Hepatocyte (in vitro differentiated cells): ENCODE data around the gene TMPRSS11A. TPM values are rescaled to one million over a fixed set of nuclear protein-coding genes. Genes with fewer than 3 reads are reported as not detected.

Source experiments
- DNase-seq: peaks from one replicate; pipeline ENCODE4 v3.0.0-alpha.2; 2016; ENCODE audit warnings: low spot score
- H2AFZ ChIP-seq: fragments of 200-600 bp; sonication (generic); 2 replicates; pipeline ENCODE4 v1.6.0; 2016; ENCODE audit warnings: antibody characterized with exemption, mild to moderate bottlenecking
- H3K27ac ChIP-seq: fragments of 200-600 bp; sonication (generic); 2 replicates; pipeline ENCODE4 v1.5.1; 2016; ENCODE audit warnings: mild to moderate bottlenecking
- H3K27me3 ChIP-seq: fragments of 200-600 bp; sonication (generic); 2 replicates; pipeline ENCODE4 v1.6.1; 2016
- H3K36me3 ChIP-seq: fragments of 200-600 bp; sonication (generic); replicated peaks from 2 replicates; pipeline ENCODE4 v1.5.1; 2016; ENCODE audit warnings: low read depth; ENCODE audit not compliant: insufficient read depth
- H3K4me1 ChIP-seq: fragments of 200-600 bp; sonication (generic); 2 replicates; pipeline ENCODE4 v1.5.1; 2016; ENCODE audit warnings: mild to moderate bottlenecking, moderate library complexity; ENCODE audit not compliant: insufficient read depth
- H3K4me2 ChIP-seq: fragments of 200-600 bp; sonication (generic); 2 replicates; pipeline ENCODE4 v1.6.0; 2016
- H3K4me3 ChIP-seq: fragments of 200-600 bp; sonication (generic); 2 replicates; pipeline ENCODE4 v1.5.1; 2016; ENCODE audit warnings: mild to moderate bottlenecking
- H3K79me2 ChIP-seq: fragments of 200-600 bp; sonication (generic); 2 replicates; pipeline ENCODE4 v1.6.0; 2017; ENCODE audit warnings: mild to moderate bottlenecking
- H3K9me2 ChIP-seq: fragments of 200-600 bp; sonication (generic); replicated peaks from 2 replicates; pipeline ENCODE4 v1.6.0; 2017; ENCODE audit warnings: mild to moderate bottlenecking; ENCODE audit not compliant: insufficient read depth
- H3K9me3 ChIP-seq: fragments of 200-600 bp; sonication (generic); 2 replicates; pipeline ENCODE4 v1.5.1; 2016; ENCODE audit warnings: low read depth, mild to moderate bottlenecking
- H4K20me1 ChIP-seq: fragments of 200-600 bp; sonication (generic); 2 replicates; pipeline ENCODE4 v1.6.0; 2016; ENCODE audit warnings: mild to moderate bottlenecking; ENCODE audit not compliant: insufficient read depth, poor library complexity, severe bottlenecking
- EZH2 ChIP-seq: fragments of 200-600 bp; sonication (generic); IDR thresholded peaks from 2 replicates; pipeline ENCODE4 v1.6.1; 2016; ENCODE audit warnings: antibody characterized with exemption, mild to moderate bottlenecking, borderline replicate concordance
- EZH2phosphoT487 ChIP-seq: fragments of 200-600 bp; sonication (generic); IDR thresholded peaks from one replicate; pipeline ENCODE4 v1.6.1; 2018; ENCODE audit warnings: antibody characterized with exemption, mild to moderate bottlenecking, low read depth, moderate library complexity; ENCODE audit not compliant: unreplicated experiment, severe bottlenecking
- WGBS: methylation state at CpG from one replicate; pipeline ENCODE4 v1.1.6; 2016; ENCODE audit warnings: low lambda C conversion rate; ENCODE audit errors: missing lambda C conversion rate; 5-methylcytosine and 5-hydroxymethylcytosine counted together
- polyA plus RNA-seq: library from polyadenylated mRNA; unstranded; fragments of >200 nt; fragmentation: Nextera tagmentation; extraction: Ambion mirVana; gene quantifications from 2 replicates; pipeline ENCODE4 v1.2.1, GENCODE V29; 2016
- total RNA-seq: library from RNA; depleted of rRNA; stranded (reverse); fragments of >200 nt; gene quantifications from 2 replicates; pipeline ENCODE4 v1.2.3, GENCODE V29; 2014
- TF ChIP-seq, protein P1 (sequence below): fragments of 200-600 bp; sonication (generic); IDR thresholded peaks from 2 replicates; pipeline ENCODE4 v1.5.1; 2016; ENCODE audit warnings: antibody characterized with exemption, mild to moderate bottlenecking; ENCODE audit not compliant: poor library complexity

Gene TMPRSS11A
- total and polyA plus RNA-seq, 2 experiments from 2014 or later: 0.10 TPM; not detected in 1

GRCh38 chr4:67911141-67911540 lies 52.2 kb downstream of the TMPRSS11A start:
- Histone ChIP-seq H3K27ac (peak overlapping the region; percentile 66), H3K4me1 (peaks cover 6% of the 10 kb centered on the region), H3K9me3 (no peaks in the 10 kb centered on the region), H3K4me3 (no peak overlapping the region), H3K4me2 (peak overlapping the region; percentile 48), H3K9me2 (no peaks in the 10 kb centered on the region), H3K27me3 (no peaks in the 10 kb centered on the region), H2AFZ (no peak overlapping the region), H3K79me2 (no peaks in the 10 kb centered on the region), H4K20me1 (no peaks in the 10 kb centered on the region), H3K36me3 (no peaks in the 10 kb centered on the region)
- DNase-seq: no peak
- WGBS: 47% methylated on average over 4 of the region's 4 CpGs
- no peak for TF ChIP-seq EZH2
- TF ChIP-seq EZH2phosphoT487: no peak
- TF ChIP-seq, protein P1, sequence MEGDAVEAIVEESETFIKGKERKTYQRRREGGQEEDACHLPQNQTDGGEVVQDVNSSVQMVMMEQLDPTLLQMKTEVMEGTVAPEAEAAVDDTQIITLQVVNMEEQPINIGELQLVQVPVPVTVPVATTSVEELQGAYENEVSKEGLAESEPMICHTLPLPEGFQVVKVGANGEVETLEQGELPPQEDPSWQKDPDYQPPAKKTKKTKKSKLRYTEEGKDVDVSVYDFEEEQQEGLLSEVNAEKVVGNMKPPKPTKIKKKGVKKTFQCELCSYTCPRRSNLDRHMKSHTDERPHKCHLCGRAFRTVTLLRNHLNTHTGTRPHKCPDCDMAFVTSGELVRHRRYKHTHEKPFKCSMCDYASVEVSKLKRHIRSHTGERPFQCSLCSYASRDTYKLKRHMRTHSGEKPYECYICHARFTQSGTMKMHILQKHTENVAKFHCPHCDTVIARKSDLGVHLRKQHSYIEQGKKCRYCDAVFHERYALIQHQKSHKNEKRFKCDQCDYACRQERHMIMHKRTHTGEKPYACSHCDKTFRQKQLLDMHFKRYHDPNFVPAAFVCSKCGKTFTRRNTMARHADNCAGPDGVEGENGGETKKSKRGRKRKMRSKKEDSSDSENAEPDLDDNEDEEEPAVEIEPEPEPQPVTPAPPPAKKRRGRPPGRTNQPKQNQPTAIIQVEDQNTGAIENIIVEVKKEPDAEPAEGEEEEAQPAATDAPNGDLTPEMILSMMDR: no peak

DNA sequence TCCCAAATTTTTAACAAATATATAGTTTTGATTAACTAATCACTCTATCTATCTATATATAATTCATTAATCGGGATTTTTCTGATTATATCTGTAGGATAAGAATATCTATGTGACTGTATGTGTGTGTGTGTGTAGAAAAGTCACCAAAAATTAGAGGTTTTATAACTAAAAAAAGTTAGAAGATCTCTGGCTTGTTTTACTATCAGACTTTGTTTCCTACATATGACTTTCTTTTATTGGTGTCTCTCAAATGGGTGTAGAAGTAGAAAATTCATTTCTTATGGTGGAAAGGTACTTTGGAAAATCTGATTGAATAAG lies 52.7 kb downstream of the TMPRSS11A start:
- H3K9me3 ChIP-seq: no peaks in the 10 kb centered on the region
- H3K4me2 ChIP-seq: peak overlapping the region; percentile 48
- H3K36me3 ChIP-seq: no peaks in the 10 kb centered on the region
- H3K4me3 ChIP-seq: no peak overlapping the region
- peaks cover 6% of the 10 kb centered on the region for H3K4me1 ChIP-seq
- no peaks in the 10 kb centered on the region for H3K27me3 ChIP-seq
- no peaks in the 10 kb centered on the region for H4K20me1 ChIP-seq
- DNase-seq: no peak
- H3K9me2 ChIP-seq: no peaks in the 10 kb centered on the region
- no peak for TF ChIP-seq EZH2phosphoT487
- peak overlapping the region; percentile 66 for H3K27ac ChIP-seq
- no peak overlapping the region for H2AFZ ChIP-seq
- WGBS: 4% methylated on average over 1 of the region's 1 CpG
- no peaks in the 10 kb centered on the region for H3K79me2 ChIP-seq

DNA sequence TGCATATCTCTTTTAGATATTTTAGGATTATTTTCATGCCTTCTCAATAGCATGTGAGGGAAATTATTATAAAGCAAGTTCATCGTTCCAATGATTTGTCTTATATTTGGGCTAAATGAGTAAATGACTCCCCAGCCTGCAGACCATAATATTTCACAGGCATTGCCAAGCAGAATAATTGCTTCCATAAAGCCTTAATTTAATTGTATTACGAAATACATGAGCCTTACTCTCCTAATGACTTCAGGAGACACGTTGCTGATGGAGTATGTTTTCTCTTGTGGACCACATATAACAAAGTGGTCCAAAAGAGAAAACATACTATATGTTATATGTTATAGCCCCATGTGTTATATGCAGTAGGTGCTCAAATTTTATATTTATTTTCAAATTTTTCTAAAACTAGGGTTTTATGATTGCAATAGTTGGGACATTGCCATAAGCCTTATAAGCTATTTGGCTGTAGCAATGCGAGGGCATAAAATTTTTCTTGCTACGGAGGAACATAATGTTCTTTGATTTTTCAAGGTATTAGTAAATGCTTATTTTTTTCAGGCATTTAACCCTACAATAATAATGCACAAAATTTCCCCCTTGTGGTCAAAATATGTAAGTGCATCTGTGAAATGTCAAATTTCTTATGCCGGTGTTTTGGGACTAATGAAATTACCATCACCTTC lies 53.2 kb downstream of the TMPRSS11A start:
- no peaks in the 10 kb centered on the region for H3K36me3 ChIP-seq
- no peak for DNase-seq
- H4K20me1 ChIP-seq: no peaks in the 10 kb centered on the region
- no peaks in the 10 kb centered on the region for H3K27me3 ChIP-seq
- 65% methylated on average over 6 of the region's 6 CpGs for WGBS
- peaks cover 6% of the 10 kb centered on the region for H3K4me1 ChIP-seq
- TF ChIP-seq, protein P1: peak; percentile 55
- TF ChIP-seq EZH2phosphoT487: no peak
- no peak overlapping the region for H3K27ac ChIP-seq
- no peak overlapping the region for H2AFZ ChIP-seq
- H3K4me3 ChIP-seq: no peak overlapping the region
- H3K79me2 ChIP-seq: no peaks in the 10 kb centered on the region
- H3K9me2 ChIP-seq: no peaks in the 10 kb centered on the region
- no peaks in the 10 kb centered on the region for H3K9me3 ChIP-seq
- no peak overlapping the region for H3K4me2 ChIP-seq

- no peak overlapping the region for H3K4me2 ChIP-seq
- no peaks in the 10 kb centered on the region for H3K9me3 ChIP-seq
- H3K9me2 ChIP-seq: no peaks in the 10 kb centered on the region
- 86% methylated on average over 4 of the region's 4 CpGs for WGBS
- H2AFZ ChIP-seq: no peak overlapping the region
- no peaks in the 10 kb centered on the region for H4K20me1 ChIP-seq
- TF ChIP-seq EZH2phosphoT487 (no peak), EZH2 (no peak)
- TF ChIP-seq, protein P1: no peak
- H3K79me2 ChIP-seq: no peaks in the 10 kb centered on the region
- H3K4me1 ChIP-seq: peaks cover 6% of the 10 kb centered on the region
- H3K27ac ChIP-seq: no peak overlapping the region
- no peaks in the 10 kb centered on the region for H3K27me3 ChIP-seq
- no peaks in the 10 kb centered on the region for H3K36me3 ChIP-seq
- no peak for DNase-seq
- no peak overlapping the region for H3K4me3 ChIP-seq
Observed at GRCh38 chr4:67907650-67908049, 55.6 kb downstream of the TMPRSS11A start.
